Epithelial cell of proximal tubule (primary cell): Measurements from ENCODE around the gene ERI3. TPM values are rescaled to one million over a fixed set of nuclear protein-coding genes. Genes with fewer than 3 reads are reported as not detected.
"Not testable (repeated sequence)": the region's sequence is repeated elsewhere in the genome, so short reads cannot be mapped to it uniquely, and the experiment has no call there.

Source experiments
- DNase-seq: peaks from one replicate; pipeline ENCODE4 v3.0.0-alpha.2; 2011; ENCODE audit warnings: low read depth
- H3K4me3 ChIP-seq: 2 replicates; pipeline ENCODE4 v1.5.1; 2011; ENCODE audit warnings: low read depth, mild to moderate bottlenecking, low read length
- CTCF ChIP-seq: conservative IDR thresholded peaks from 2 replicates; pipeline ENCODE4 v1.5.1; 2012; ENCODE audit warnings: low read depth, mild to moderate bottlenecking, low read length
- total RNA-seq: library from RNA; depleted of rRNA; stranded (reverse); fragments of >200 nt; gene quantifications from 2 replicates; pipeline ENCODE4 v1.2.3, GENCODE V29; 2015

Gene ERI3
- total RNA-seq, 1 donor from 2014 or later = 51.7 TPM

DNA sequence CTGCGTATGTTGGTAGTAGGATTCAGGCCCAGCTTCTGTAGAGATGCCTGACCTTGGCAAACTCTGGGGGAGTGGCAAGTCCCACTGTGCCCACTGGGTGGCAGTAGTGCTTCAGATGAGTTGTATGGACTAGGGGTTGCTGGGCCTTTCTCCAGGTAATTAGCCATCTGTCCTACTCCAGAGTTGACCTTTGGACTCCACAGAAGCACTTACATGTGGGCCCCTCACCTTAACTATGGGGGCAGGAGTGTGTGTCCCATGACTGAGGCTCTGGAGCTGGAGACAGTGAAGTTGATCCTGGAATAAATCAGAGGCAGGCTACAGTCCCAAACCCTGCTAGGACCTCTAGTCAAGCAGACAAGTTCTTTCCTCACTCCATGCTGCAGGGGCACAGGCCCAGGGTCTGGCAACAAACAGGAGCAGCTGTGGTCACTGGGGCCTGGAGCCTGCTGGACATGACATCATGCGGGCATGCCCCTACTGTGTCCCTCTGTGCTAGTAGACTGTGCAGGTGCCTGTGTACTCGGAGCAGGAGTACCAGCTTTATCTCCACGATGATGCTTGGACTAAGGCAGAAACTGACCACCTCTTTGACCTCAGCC is 137.1 kb downstream of the ERI3 start:
- TF ChIP-seq CTCF = peak; percentile 92
- no peak overlapping the region for H3K4me3 ChIP-seq
- peak; percentile 15 for DNase-seq

- H3K4me3 ChIP-seq = peak within 1 kb of the TSS; percentile 89
- peak; percentile 33 for DNase-seq
- TF ChIP-seq CTCF = no peak
Measured at GRCh38 chr1:44213222-44214112, 141.6 kb downstream of the ERI3 start, which contains the start of gene DMAP1. TSS of gene DMAP1 (plus strand) at chr1:44213471. CDS start at chr1:44213754, 283 bp downstream.

DNA sequence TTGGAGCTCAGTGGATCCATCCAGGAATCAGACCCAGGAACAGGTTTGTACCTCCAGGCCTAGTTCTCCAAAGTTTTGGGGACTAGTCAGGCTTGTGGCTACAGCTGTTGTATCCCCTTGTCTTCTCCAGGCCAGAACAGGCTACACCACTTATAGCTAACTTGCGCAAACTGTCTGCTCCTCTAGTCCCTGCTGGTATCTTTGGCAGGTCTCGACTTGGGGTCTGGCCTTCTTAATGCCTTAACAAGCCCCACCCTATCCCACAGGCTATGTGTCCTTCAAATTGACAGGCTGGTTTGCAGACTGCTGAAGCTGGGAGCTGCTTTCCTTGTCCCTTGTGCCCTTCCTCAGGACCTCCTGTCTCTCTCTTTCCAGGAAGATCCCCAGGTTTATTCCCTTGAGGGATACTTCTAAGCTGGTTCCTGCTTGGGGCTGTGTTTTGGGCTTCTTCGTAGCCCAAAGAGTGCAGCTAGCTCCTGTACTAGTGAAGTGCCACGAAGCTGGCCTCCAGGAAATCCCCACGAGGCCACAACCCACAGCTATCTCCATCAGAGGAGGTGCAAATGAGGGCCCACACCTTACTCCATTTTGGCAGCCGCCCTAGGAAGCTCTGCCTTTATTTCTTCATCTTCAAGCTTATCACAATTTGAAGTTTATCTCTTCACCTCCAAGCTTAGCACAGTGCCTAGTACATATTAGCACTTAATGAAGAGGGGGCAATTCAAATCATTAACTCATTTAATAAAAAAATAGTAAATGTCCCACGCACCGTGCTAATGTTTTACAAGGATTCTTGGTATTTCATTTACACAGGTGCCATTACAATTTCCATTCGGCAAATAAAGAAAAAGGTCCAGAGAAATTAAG is 142.5 kb downstream of the ERI3 start:
- peak overlapping the region; percentile 89 for H3K4me3 ChIP-seq
- no peak for DNase-seq
- TF ChIP-seq CTCF = no peak

- H3K4me3 ChIP-seq = no peak overlapping the region
- no peak for DNase-seq
- TF ChIP-seq CTCF = no peak
Measured at GRCh38 chr1:44210595-44210994, 144.5 kb downstream of the ERI3 start.

DNA sequence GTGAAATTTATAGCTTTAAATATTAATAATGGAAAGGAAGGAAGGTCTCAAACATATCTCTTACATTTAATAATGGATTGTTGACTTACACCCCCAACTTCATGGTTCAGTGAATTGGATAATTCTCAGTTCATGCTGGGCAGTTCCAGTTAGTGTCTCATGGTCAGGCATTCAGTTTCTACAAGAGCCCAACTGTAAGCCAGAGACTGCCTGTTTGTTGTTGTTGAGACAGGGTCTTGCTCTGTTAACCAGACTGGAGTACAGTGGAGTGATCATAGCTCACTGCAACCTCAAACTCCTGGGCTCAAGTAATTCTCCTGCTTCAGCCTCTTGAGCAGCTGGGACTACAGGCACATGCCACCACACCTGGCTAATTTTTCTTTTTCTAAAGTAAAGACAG is 146.8 kb downstream of the ERI3 start:
- TF ChIP-seq CTCF = no peak
- H3K4me3 ChIP-seq = no peak overlapping the region
- DNase-seq = peak; percentile 29

GRCh38 chr1:44206545-44206944 is 148.5 kb downstream of the ERI3 start:
- not testable (repeated sequence) for H3K4me3 ChIP-seq, DNase-seq

DNA sequence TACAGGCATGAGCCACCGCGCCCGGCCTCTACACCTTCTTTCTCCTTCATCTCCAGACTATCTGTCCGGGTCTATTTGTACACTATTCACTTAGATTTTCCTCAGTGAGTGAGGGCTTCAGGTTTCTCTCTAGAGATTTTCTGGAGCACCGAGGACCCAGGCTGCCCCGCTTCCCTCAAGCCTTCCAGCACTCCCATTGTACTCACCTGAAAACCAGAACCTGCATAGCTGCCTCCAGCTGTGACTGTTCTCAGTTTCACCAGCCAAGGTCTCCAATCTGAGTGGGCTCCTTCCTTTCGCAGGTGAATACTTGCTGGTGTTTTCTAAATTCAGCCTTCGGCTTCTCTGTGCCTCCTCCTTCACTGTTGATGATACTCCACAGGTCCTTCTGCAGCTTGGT is 154.7 kb downstream of the ERI3 start:
- no peak for TF ChIP-seq CTCF
- H3K4me3 ChIP-seq = no peak overlapping the region
- DNase-seq = no peak
